RKO (cell line): ENCODE measurements around the gene RTN4RL2.

Experiments used
- DNase-seq: peaks from one replicate; pipeline ENCODE4 v3.0.0-alpha.2; 2016; ENCODE audit warnings: low spot score

Gene RTN4RL2

DNA sequence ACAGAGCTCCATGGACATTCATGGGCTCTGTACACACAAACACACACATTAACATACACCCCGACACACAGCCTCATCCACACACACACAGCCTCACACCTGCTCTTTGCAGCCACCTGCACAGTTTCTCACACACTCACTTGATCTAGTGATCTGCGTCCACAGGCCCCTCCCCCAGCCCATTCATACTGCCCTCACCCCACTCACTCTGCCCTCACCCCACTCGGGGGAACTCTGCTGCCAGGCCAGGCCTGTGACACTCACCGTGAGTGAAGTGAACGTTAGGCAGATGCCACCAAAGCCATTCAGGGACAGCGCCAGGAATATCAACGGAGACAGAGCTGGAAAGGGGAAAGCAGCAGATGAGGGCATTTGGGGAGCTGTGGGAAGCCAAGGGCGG, 40.2 kb downstream of the RTN4RL2 start:
- no peak for DNase-seq

DNA sequence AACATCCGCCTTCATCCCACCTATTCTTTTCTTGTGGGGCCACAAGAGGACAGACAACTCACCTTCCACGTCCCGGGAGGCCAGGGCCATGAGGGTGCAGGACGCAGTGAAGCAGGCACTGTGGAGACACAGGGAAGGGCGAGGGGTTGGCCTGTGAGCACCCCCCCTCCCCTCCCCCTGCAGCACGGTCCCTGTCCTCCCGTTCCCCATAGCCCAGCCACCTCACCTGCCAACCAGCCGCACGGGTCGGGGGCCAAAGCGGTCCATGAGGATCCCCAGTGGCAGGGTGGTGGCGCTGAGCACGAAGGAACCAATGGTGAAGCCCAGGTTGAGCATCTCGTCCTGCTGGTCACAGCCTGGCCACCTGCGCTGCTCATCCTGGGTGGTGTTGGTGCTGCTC, 40.6 kb downstream of the RTN4RL2 start:
- DNase-seq, result no peak

DNA sequence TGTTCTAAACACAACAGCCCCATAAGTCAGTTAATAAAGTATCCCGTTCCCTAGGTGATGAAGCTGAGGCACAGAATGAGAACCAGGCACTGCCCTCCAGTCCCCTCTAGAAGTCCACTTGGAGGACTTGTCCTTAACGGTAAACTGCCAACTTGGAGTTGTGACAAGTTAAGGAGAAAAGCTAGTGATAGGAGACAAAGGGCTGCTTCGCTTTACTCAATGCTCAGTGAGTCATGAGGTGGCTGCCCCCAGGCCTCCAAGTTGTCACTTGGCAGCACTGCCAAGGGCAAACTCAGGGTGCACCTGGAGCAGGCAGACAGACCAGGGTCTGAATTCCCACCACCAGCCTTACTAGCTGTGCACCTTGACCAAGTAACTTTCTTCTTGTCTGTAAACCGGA, 41.6 kb downstream of the RTN4RL2 start:
- no peak for DNase-seq

DNA sequence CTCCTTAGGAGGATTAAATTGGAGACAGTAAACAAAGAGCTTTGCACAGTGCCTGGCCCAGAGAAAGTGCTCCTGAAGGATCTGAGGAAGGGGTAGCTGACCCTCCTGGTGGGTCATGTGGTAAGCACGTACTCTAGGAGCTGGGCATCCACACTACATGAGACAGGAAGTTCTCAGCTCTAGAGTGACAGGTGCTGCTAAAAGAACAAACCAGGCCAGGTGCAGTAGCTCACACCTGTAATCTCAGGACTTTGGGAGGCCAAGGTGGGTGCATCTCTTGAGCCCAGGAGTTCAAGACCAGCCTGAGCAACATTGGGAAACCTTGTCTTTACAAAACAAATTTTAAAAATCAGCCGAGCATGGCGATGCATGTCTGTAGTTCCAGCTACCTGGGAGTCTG, 42.0 kb downstream of the RTN4RL2 start:
- no peak for DNase-seq

DNA sequence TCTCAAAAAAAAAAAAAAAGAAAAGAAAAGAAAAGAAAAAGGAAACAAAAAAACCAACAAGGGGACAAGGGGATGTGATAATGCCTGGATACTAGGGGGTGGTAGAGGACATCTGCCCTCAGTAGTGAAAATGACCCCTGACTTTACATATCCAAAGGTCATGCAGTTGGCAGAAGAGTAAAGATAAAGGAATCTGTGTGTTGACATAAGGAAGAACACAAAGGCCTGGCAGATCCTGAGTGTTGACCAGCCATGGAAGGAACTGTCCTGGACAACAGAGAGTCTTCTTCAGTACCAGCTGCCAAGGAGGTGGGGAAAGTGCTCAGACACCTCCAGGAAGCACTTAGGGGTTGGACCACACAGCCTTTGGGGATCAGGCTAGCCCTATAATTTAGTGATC, 42.5 kb downstream of the RTN4RL2 start:
- no peak for DNase-seq

DNA sequence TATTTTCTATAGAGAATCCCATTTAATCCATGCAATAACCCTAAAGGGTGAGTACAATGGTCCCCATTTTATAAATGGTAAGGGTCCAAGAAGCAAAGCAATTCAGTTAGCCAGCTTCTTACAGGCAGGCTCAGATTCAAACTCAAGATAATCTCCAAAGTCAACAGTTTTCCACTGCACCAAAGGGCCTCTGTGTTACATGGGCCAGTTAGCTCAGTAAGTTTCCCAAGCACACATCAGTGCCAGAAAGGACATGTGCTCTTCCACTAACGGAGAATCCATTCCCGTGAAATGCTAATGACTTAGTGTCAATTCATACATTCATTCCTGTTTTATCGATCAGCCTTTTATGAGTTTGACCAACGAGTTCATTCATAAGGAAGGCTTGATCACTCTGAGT, 44.2 kb downstream of the RTN4RL2 start:
- no peak for DNase-seq

DNA sequence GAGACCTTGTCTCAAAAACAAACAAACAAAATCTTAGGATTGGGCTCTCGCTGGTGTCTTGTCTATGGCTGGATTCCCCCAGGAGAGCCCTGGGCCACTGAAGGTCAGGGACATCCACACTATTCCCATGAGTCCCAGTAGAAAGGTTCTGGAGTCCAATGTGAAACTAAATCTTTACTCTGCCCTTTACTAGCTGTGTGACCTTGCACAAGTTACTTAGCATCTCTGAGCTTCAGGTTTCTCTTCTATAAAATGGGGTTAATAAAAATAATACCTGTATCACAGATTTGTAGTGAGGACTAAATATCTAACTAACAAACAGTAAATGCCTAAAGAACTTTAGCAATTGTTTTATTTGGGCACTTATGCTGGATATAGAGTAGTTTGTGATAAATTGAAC, 46.2 kb downstream of the RTN4RL2 start:
- DNase-seq, result no peak

DNA sequence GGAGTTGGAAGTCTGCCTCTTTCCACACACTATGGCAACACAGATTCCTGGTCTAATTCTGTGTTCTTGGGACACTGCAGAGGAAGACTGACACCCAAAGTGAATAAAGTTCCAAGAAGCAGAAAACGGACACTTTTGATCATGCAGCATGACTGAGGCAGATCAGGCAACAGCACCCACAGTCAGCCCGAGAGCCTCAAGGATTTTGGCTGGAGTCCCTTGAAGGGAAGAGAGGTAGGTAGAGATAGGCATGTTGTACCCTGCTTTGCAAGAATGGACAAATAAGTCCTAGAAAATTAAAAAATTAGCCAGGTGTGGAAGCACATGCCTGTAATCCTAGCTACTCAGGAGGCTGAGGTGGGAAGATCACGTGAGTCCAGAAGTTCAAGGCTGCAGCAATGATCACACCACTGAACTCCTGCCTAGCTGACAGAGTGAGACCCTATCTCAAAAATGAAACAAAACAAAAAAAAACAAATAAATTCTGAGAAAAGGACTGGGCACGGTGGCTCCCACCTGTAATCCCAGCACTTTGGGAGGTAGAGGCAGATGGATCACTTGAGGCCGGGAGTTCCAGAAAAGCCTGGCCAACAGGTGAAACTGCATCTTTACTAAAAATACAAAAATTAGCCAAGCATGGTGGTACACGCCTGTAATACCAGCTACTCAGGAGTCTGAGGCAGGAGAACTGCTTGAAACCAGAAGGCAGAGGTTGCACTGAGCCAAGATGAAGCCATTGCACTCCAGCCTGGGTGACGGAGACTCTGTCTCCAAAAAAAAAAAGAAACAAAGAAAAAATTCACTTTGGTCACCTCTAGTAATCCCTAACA, 48.2 kb downstream of the RTN4RL2 start:
- no peak for DNase-seq

DNA sequence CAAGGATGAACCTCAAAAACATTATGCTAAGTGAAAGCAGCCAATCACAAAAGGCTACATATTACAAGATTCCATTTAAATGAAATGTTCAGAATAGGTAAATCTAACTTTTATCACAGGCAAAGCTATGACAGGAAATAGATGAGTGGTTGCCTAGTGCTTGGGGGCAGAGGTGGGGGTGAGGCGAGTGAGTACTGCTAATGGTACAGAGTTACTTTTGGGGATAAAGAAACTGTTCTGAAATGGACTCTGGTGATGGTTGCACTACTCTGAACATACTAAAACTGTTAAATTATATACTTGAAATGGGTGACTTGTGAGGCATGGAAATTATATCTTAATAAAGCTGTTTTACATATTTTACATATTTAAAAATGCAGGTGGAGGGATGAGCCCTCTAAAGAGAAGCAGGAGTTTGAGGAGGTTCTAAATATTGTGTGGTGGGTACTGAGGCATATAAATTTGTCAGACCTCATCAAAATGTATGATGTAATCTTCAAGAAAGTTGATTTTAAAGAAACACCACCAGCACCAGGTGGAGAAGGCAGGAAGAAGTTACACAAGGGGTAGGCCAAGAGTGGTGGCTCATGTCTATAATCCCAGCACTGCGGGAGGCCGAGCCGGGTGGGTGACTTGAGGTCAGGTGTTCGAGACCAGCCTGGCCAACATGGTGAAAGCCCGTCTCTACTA, 51.6 kb downstream of the RTN4RL2 start:
- no peak for DNase-seq

DNA sequence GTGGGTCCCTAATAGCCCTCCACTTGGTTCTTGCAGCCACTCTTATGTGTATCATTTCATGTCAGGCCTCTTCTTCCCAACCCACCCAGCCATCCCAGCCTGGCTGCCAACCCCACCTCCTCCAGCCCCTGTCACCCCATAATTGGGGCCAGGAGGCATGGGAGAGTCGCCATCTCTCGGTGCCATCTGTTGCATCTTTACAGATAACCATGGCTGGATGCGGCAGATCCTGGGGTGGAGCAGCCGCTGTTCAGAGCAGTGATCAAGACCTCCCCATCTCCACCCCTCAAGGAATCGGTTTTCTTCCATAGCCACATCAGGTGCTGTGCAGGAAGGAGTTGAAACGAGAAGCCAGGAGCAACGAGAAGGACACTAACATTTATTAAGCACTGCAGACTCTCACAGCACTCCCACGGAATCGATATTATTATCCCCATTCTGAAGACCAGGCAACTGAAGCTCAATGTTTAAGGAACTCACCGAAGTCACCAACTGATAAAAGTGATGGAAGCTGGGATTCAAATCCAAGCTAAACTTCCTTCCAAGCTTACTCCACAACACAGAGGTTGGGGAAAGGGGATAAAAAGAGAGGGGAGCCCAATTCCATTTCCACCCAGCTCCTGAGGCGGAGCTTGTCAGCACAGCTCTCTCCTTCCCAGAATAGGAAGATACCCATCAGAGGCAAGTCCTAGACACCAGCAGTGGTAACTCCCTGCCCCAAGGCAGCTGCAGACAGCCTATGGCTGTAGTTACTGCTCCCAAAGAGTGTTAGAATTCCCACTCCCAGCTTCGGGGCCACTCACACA, 52.5 kb downstream of the RTN4RL2 start:
- DNase-seq, result peak; percentile 25

DNA sequence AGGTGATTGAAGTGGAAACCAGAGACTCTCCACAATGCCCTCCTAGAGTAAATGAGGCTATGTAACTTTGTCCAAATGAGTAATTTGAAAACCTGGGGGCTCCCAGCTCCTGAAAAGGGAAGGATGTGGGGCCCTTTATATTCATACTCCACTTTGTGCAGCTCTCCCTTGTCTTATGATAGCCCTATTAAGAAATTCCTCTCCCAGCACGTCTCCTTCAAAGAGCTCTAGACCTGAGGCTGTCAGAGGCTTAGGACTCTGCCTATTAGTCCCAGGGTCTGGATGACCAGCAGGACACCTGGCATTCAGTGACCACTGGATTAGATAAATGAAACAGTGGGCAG, 53.1 kb downstream of the RTN4RL2 start:
- DNase-seq, result peak; percentile 22

DNA sequence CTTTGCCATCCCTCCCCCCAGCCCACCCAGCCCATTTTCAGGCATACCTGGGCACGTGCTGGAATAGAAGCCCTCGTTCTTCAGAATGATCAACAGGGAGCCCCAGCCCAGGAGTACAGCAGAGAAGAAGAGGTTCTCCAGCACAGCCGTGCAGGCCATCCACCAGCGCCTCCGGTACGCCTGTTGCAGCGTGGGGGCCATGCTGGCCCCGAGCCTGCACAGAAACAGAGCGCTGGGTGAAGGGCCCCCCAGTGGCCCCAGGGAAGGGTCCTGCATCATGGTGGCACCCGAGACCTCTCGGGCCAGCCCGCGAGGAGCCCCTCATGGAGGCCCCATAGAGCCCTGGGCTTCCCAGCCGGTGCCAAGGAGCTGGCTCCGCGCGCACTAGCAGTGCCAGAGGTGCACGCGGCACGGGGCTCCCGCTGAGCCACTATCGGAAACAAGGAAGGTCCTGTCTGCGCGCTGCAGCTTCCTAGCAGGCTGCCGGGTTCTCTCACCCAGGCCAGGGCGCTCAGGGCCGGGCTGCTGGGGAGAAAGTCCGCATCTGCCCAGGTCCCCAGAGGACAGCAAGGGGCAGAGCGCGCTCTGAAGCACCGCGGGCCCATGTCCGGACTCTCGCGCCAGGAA, 53.7 kb downstream of the RTN4RL2 start:
- DNase-seq, result peak; percentile 57

DNA sequence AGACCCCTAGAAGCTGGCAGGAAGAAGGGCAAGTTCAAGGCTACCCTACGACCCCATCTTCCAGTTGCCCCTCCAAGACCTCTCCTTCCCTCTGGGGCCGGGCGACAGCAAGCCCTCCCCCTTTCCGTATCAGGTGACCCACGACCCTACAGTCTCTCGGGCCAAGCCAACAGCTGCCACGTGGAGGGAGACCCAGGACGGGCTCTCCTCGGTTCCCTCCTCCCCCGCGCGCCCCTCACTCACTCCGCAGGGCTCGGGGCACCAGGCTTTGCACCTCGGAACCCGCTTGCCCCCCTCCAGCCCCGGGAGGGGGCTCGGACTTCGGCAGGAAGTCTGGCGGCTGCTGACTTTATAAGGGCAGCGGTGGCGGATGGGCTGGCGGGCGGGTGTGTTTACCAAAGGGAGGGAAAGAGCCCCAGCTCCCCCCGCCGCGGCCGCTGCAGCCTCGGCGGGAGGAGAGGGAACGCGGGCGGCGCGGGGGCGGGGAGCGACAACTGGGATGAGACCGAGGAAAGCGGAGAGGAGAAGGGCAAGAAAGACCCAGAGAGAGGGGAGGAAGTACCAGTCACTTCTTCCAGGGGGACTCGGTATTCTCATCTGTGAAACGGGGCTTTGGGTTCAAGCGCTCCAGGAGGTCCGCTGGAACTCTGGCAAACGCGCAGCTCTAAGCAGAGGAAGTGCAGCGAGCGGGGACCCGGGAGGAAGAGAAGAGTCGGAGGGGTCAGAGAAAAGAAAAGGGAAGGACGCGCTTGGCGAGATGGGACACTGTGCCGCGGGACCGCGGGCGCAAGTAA, 54.4 kb downstream of the RTN4RL2 start:
- DNase-seq, result peak; percentile 54

DNA sequence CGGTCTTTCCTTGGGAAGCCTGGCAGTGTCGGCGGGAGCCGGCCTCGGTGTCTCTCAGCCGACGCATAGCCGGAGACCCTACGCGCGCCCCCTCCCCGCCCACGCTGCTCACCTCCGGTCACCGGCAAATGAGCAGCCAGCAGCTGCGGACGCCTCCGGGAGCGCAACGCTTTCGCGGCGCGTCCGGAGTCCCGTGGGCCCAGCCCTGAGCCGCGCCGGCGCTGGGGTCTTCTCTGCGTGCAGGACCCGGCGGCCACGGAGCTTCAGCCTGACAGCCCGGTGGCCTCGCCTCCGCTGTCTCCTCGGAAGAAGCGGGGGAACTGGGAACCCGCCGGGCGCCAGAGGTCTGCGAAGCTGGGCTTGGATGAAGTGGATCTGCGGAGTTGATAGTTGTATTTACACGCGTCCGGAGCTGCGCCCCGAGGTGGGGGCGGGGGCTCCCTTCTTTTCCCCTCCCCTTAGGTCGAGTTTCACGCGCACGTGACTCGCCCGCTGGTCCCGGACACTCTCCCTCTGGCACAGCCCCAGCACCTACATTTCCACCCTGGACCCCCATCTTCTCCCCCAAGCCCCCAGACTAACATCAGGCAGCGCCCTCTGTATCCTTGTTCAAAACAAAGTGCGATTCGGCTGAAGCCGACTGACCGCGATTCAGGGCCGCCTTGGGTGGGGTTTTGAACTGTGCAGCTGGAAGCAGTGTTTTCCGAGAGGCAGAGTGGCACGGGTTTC, 55.2 kb downstream of the RTN4RL2 start, which contains the start of gene SLC43A1:
TSS of gene SLC43A1 (minus strand) at position 371 of the 729 bp plus-strand sequence. CDS start 1,591 bp downstream, outside the sequence.
- DNase-seq, result peak; percentile 81

DNA sequence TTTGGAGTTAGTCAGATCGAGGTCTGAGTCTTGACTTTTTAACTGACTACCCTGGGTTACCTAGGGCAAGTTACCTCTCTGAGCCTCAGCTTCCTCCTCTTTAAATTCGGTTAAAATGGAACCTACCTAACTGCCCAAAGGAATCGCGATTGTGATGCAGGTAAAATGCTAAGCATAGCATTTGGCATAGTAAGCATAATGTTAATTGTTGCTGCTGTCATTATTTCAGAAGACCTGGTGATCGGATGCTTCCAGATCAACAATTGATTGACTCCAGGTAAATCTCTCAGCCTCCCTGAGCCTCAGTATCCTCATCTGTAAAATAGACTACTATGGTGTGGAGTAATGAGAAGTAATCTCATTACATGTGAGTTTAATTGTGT, 55.7 kb downstream of the RTN4RL2 start:
- DNase-seq, result no peak

DNA sequence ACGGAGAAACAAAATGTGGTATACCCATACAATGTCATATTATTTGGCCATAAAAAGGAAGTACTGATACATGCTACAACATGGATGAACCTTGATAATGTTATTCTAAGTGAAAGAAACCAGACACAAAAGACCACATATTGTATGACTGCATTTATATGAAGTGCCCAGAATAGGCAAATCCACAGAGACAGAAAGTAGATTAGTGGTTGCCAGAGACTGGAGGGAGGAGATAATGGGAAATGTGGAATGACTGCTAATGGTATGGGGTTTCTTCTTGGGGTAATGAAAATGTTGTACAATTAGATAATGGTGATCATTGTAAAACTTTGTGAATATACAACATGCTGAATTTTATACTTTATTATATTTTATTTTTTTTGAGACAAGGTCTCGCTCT, 60.8 kb downstream of the RTN4RL2 start:
- no peak for DNase-seq

DNA sequence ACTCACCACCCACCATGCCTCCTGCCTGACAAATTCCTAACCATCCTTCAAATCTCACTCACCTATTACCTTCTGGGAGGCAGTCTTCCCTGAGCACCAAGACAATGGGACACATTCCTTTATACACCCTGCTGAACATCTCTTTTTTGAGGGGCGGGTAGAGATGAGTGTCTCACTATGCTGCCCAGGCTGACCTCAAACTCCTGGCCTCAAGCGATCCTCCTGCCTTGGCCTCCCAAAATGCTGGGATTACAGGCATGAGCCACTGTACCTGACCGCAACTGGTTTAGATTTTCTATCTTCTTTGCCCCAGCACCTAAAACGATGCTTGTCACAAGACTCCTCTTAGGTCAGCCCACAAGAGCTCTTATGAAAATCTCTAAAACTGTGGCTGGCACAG, 63.1 kb downstream of the RTN4RL2 start:
- no peak for DNase-seq
